ENCODE measurements around the gene RPL37A.

RPL37A gene

GRCh38 chr2:216548901-216549331, 50.3 kb downstream of the RPL37A start:
- no peak for DNase-seq (ENCODE audit: low spot score)

- DNase-seq (ENCODE audit: low spot score), result no peak
These were observed 51.5 kb downstream of the RPL37A start for GRCh38 chr2:216549926-216550690.

GRCh38 chr2:216551234-216552068, 52.8 kb downstream of the RPL37A start:
- DNase-seq (ENCODE audit: low spot score), result no peak

- no peak for DNase-seq (ENCODE audit: low spot score)
These were observed 54.4 kb downstream of the RPL37A start for GRCh38 chr2:216553093-216553478.

Measured in hematopoietic multipotent progenitor cell treated with erythropoietin and hydrocortisone succinate and interleukin-3 and kit ligand, for 17 days (in vitro differentiated cells).